Astrocyte of the hippocampus (primary cell): ENCODE data around the gene TMEM214.

Experiments used
- DNase-seq: peaks from one replicate; pipeline ENCODE4 v3.0.0; 2011; ENCODE audit warnings: low read depth, low spot score

Gene TMEM214

GRCh38 chr2:27009716-27010115, 23.0 kb upstream of the TMEM214 start:
- DNase-seq, result no peak

GRCh38 chr2:27010139-27010538, 22.6 kb upstream of the TMEM214 start:
- DNase-seq, result no peak

- no peak for DNase-seq
Measured at GRCh38 chr2:27013738-27014137, 19.0 kb upstream of the TMEM214 start.

GRCh38 chr2:27014771-27015433, 17.9 kb upstream of the TMEM214 start:
- no peak for DNase-seq

GRCh38 chr2:27016801-27017325, 15.9 kb upstream of the TMEM214 start:
- peak; percentile 82 for DNase-seq

- DNase-seq, result no peak
Measured at GRCh38 chr2:27018142-27018541, 14.6 kb upstream of the TMEM214 start.

GRCh38 chr2:27019459-27019858, 13.3 kb upstream of the TMEM214 start:
- DNase-seq, result no peak

GRCh38 chr2:27019931-27020855, 12.6 kb upstream of the TMEM214 start:
- no peak for DNase-seq

- DNase-seq, result peak; percentile 62
Measured at GRCh38 chr2:27021253-27022049, 11.3 kb upstream of the TMEM214 start.

GRCh38 chr2:27023740-27024139, 9.0 kb upstream of the TMEM214 start:
- DNase-seq, result no peak

- no peak for DNase-seq
Measured at GRCh38 chr2:27024188-27024587, 8.6 kb upstream of the TMEM214 start.

- no peak for DNase-seq
Measured at GRCh38 chr2:27024812-27025211, 8.0 kb upstream of the TMEM214 start.

- no peak for DNase-seq
Measured at GRCh38 chr2:27025281-27025800, 7.4 kb upstream of the TMEM214 start.

- DNase-seq, result no peak
Measured at GRCh38 chr2:27025861-27026851, 6.6 kb upstream of the TMEM214 start.

GRCh38 chr2:27027211-27027651, 5.5 kb upstream of the TMEM214 start:
- DNase-seq, result no peak

- no peak for DNase-seq
Measured at GRCh38 chr2:27029051-27029450, 3.7 kb upstream of the TMEM214 start.

- DNase-seq, result no peak
Measured at GRCh38 chr2:27033253-27033852, 588 bp downstream of the TMEM214 start.

GRCh38 chr2:27038012-27038411, 5.2 kb downstream of the TMEM214 start:
- no peak for DNase-seq

GRCh38 chr2:27038631-27039339, 6.0 kb downstream of the TMEM214 start:
- no peak for DNase-seq
